CD8-positive, alpha-beta memory T cell (primary cell): Measurements from ENCODE around the gene GLUL. TPM values are rescaled to one million over a fixed set of nuclear protein-coding genes. Genes with fewer than 3 reads are reported as not detected.
"Not testable (repeated sequence)": the region's sequence is repeated elsewhere in the genome, so short reads cannot be mapped to it uniquely, and the experiment has no call there.

ENCODE experiments used
- CTCF ChIA-PET: fragments of 350-600 bp; sonication (Branson Sonifier 250); formaldehyde crosslinking; loops from one replicate; lab custom pipeline; 2021; ENCODE audit warnings: antibody characterized with exemption; lab: Charles Lee
- POLR2A ChIA-PET: fragments of 350-600 bp; sonication (Branson Sonifier 250); formaldehyde crosslinking; loops from one replicate; lab custom pipeline; 2021; ENCODE audit warnings: antibody characterized with exemption; lab: Charles Lee
- DNase-seq, 5 donors: peaks; one replicate each; pipeline versions ENCODE4 v3.0.0 to v3.0.0-alpha.2; 2020 to 2022; ENCODE audit warnings: mixed read lengths in 1 of 5
- H3K27ac ChIP-seq: one replicate; pipeline ENCODE4 v1.7.0; 2013; ENCODE audit warnings: low read depth, mild to moderate bottlenecking, low read length, moderate library complexity
- H3K27me3 ChIP-seq: 2 replicates; pipeline ENCODE4 v1.7.0; 2013; ENCODE audit warnings: low read length, mild to moderate bottlenecking; ENCODE audit not compliant: insufficient read depth, poor library complexity, severe bottlenecking
- H3K36me3 ChIP-seq: 2 replicates; pipeline ENCODE4 v1.7.0; 2013; ENCODE audit warnings: mild to moderate bottlenecking, low read length, moderate library complexity; ENCODE audit not compliant: insufficient read depth
- H3K4me1 ChIP-seq: 2 replicates; pipeline ENCODE4 v1.7.0; 2013; ENCODE audit warnings: mild to moderate bottlenecking, low read length, moderate library complexity; ENCODE audit not compliant: insufficient read depth
- H3K4me3 ChIP-seq: 2 replicates; pipeline ENCODE4 v1.7.0; 2013; ENCODE audit warnings: mild to moderate bottlenecking, low read length
- H3K9me3 ChIP-seq: 2 replicates; pipeline ENCODE4 v1.7.0; 2013; ENCODE audit warnings: mild to moderate bottlenecking, low read length
- H3K27ac Mint-ChIP-seq, 8 donors: one replicate each; pipeline ENCODE4 v1.8.0; 2020 to 2021; ENCODE audit warnings: mixed read lengths in 8 of 8, mild to moderate bottlenecking in 6 of 8, inconsistent platforms in 3 of 8, moderate library complexity in 3 of 8
- H3K27me3 Mint-ChIP-seq, 2 donors: one replicate each; pipeline ENCODE4 v1.8.0; 2020 to 2021; ENCODE audit warnings: mixed read lengths in 2 of 2, mild to moderate bottlenecking in 1 of 2, moderate library complexity in 1 of 2
- H3K36me3 Mint-ChIP-seq, 3 donors: one replicate each; pipeline ENCODE4 v1.8.0; 2020 to 2021; ENCODE audit warnings: mixed read lengths in 3 of 3, inconsistent platforms in 1 of 3, mild to moderate bottlenecking in 1 of 3
- H3K4me1 Mint-ChIP-seq, 3 donors: one replicate each; pipeline ENCODE4 v1.8.0; 2020 to 2021; ENCODE audit warnings: mixed read lengths in 3 of 3, inconsistent platforms in 1 of 3, mild to moderate bottlenecking in 1 of 3
- H3K4me3 Mint-ChIP-seq, 7 donors: one replicate each; pipeline ENCODE4 v1.8.0; 2020 to 2021; ENCODE audit warnings: mixed read lengths in 7 of 7, mild to moderate bottlenecking in 6 of 7, moderate library complexity in 4 of 7, inconsistent platforms in 2 of 7
- H3K9me3 Mint-ChIP-seq, 5 donors: one replicate each; pipeline ENCODE4 v1.8.0; 2020 to 2022; ENCODE audit warnings: mixed read lengths in 5 of 5, mild to moderate bottlenecking in 3 of 5, moderate library complexity in 2 of 5, inconsistent platforms in 1 of 5
- polyA plus RNA-seq: library from polyadenylated mRNA; unstranded; fragments of 300-500 nt; fragmentation: Illumina TruSeq; gene quantifications from one replicate; pipeline ENCODE4 v1.2.3, GENCODE V29; 2021
- total RNA-seq, 2 experiments: library from RNA; stranded (reverse); gene quantifications; one replicate each; pipeline ENCODE4 v1.2.3, GENCODE V29; 2021

The GLUL gene
- total and polyA plus RNA-seq, 3 experiments from 2014 or later, result 31.2 to 62.9 (median 32.7) TPM

- H3K36me3 ChIP-seq, result no peaks in the 10 kb centered on the region
- H3K27me3 ChIP-seq, result no peaks in the 10 kb centered on the region
- no peak overlapping the region for H3K27ac Mint-ChIP-seq
- H3K36me3 Mint-ChIP-seq, result no peaks in the 10 kb centered on the region
- H3K4me3 ChIP-seq, result no peak overlapping the region
- ChIA-PET POLR2A (interaction anchor here (0.6 kb wide), 1 partner anchor 66 kb away, joined by 4 read pairs; no protein-coding TSS in a partner anchor), CTCF (no interaction called here)
- no peaks in the 10 kb centered on the region for H3K9me3 ChIP-seq
- peak overlapping the region; percentile 73 for H3K27ac ChIP-seq
- no peaks in the 10 kb centered on the region for H3K9me3 Mint-ChIP-seq
- no peak for DNase-seq
- peaks cover 5 to 8% of the 10 kb centered on the region in 2 donors for H3K27me3 Mint-ChIP-seq
- no peaks in the 10 kb centered on the region for H3K4me1 ChIP-seq
- H3K4me3 Mint-ChIP-seq, result no peak overlapping the region
- peaks cover 0 to 1% (median 0%) of the 10 kb centered on the region in 3 donors for H3K4me1 Mint-ChIP-seq
These were observed 53.6 kb downstream of the GLUL start for GRCh38 chr1:182337736-182338571.

- peak overlapping the region; percentile 73 for H3K27ac ChIP-seq
- H3K27ac Mint-ChIP-seq, result peak overlapping the region in 1 of 8 donors; percentile 80
- H3K36me3 ChIP-seq, result no peaks in the 10 kb centered on the region
- no peaks in the 10 kb centered on the region for H3K36me3 Mint-ChIP-seq
- ChIA-PET POLR2A (no interaction called here), CTCF (no interaction called here)
- H3K4me3 ChIP-seq, result no peak overlapping the region
- H3K9me3 Mint-ChIP-seq, result no peaks in the 10 kb centered on the region
- peaks cover 5 to 8% of the 10 kb centered on the region in 2 donors for H3K27me3 Mint-ChIP-seq
- H3K4me1 ChIP-seq, result no peaks in the 10 kb centered on the region
- H3K9me3 ChIP-seq, result no peaks in the 10 kb centered on the region
- peaks cover 0 to 1% (median 0%) of the 10 kb centered on the region in 3 donors for H3K4me1 Mint-ChIP-seq
- H3K4me3 Mint-ChIP-seq, result no peak overlapping the region
- no peak for DNase-seq
- H3K27me3 ChIP-seq, result no peaks in the 10 kb centered on the region
These were observed 55.6 kb downstream of the GLUL start for GRCh38 chr1:182335771-182336566.

- H3K27me3 Mint-ChIP-seq, H3K4me3 ChIP-seq, H3K4me1 ChIP-seq, POLR2A ChIA-PET, CTCF ChIA-PET, DNase-seq, H3K9me3 ChIP-seq, H3K36me3 ChIP-seq, H3K27me3 ChIP-seq, H3K4me1 Mint-ChIP-seq, H3K4me3 Mint-ChIP-seq, H3K9me3 Mint-ChIP-seq, H3K27ac Mint-ChIP-seq, H3K27ac ChIP-seq, H3K36me3 Mint-ChIP-seq: not testable (repeated sequence)
These were observed 58.5 kb downstream of the GLUL start for GRCh38 chr1:182333071-182333571.

GRCh38 chr1:182332261-182333060 lies 59.1 kb downstream of the GLUL start:
- H3K27ac ChIP-seq, result no peak overlapping the region
- Mint-ChIP-seq H3K4me1 (peaks cover 0 to 1% (median 0%) of the 10 kb centered on the region in 3 donors), H3K27me3 (peaks cover 6 to 8% of the 10 kb centered on the region in 2 donors), H3K4me3 (no peak overlapping the region), H3K9me3 (no peaks in the 10 kb centered on the region), H3K36me3 (no peaks in the 10 kb centered on the region), H3K27ac (no peak overlapping the region)
- H3K9me3 ChIP-seq, result no peaks in the 10 kb centered on the region
- no peak overlapping the region for H3K4me3 ChIP-seq
- no peaks in the 10 kb centered on the region for H3K27me3 ChIP-seq
- no peaks in the 10 kb centered on the region for H3K4me1 ChIP-seq
- ChIA-PET CTCF (no interaction called here), POLR2A (no interaction called here)
- no peaks in the 10 kb centered on the region for H3K36me3 ChIP-seq
- no peak for DNase-seq

Other genes with a start within 250 kb of the GLUL start
- not detected for gene TEDDM1, start 8.9 kb upstream of the GLUL start, total RNA-seq
- not detected for gene TEDDM1, start 8.9 kb upstream of the GLUL start, polyA plus RNA-seq
- gene RGSL1, start 58.4 kb upstream of the GLUL start, total RNA-seq, result not detected
- not detected for gene RGSL1, start 58.4 kb upstream of the GLUL start, polyA plus RNA-seq
- 1 to 10 TPM; 5.3 to 5.6 TPM for gene RNASEL, start 197.5 kb upstream of the GLUL start, total RNA-seq
- gene RNASEL, start 197.5 kb upstream of the GLUL start, polyA plus RNA-seq, result 8.7 TPM
- gene RGS16, start 212.6 kb upstream of the GLUL start, total RNA-seq, result 10 to 100 TPM; 58.9 to 59.9 TPM
- 0.21 TPM for gene RGS16, start 212.6 kb upstream of the GLUL start, polyA plus RNA-seq